ENCODE measurements around the gene BTN1A1. TPM values are rescaled to one million over a fixed set of nuclear protein-coding genes. Genes with fewer than 3 reads are reported as not detected.
A peak's percentile ranks its signal among the peaks of the same experiment; 100 is the strongest.

Gene BTN1A1
- total RNA-seq, 1 experiment from 2014 or later: 0.15 TPM

DNA sequence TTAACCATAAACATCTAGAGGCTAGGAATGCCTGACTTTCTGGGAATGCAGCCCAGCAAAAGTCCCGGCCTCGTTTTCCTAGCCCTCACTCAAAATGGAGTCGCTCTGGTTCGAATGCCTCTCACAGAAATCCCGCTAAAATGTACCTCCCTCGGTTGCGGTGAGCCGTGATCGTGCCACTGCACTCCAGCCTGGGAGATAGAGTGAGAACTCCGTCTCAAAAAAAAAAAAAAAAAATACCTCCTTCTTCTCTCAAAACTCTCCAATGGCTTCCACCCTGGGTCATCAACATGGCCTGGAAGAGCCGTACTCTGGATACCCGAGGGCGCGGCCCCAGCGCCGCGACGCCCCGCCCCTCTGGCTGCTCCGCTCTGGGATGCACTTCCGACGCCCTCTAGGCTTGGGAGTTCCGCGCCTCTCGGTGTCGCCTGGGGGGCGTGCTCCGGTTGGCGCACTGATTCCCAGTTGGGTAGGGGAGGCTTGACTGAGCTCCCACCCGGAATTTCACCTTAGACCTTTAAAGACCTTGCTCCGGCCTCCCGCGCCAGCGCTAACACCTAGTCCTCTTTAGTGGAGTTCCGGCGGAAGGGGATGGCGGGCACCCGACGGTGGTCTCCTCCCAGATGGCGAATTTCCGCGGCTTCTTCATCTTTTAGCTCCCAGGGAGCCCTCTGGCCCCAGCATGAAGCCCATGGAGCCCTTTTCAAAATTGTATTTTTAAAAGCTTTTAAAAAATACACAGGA, 50.3 kb downstream of the BTN1A1 start:
- Mint-ChIP-seq H3K27me3 (ENCODE audit: low read depth) (no peaks in the 10 kb centered on the region), H3K4me3 (no peak overlapping the region; the same call in 1 of the 2 replicates), H3K36me3 (peaks cover 16% of the 10 kb centered on the region), H3K4me1 (peaks cover 17% of the 10 kb centered on the region), H3K27ac (peak overlapping the region; percentile 98), H3K9me3 (no peaks in the 10 kb centered on the region)
- peak; percentile 81 for ATAC-seq
- TF ChIP-seq TEAD1 (CRISPR knock-in tag; IDR thresholded peaks at IDR 0.05) (no peak), IRF2 (CRISPR knock-in tag; IDR thresholded peaks at IDR 0.05; ENCODE audit: borderline replicate concordance, low read depth) (no peak), ZNF532 (CRISPR knock-in tag; IDR thresholded peaks at IDR 0.05; ENCODE audit: borderline replicate concordance) (peak; percentile 87; the same call in 1 of the 2 replicates), ZSCAN18 (CRISPR knock-in tag; IDR thresholded peaks at IDR 0.05) (peak; percentile 97), SP1 (CRISPR knock-in tag; conservative IDR thresholded peaks at IDR 0.05) (peak; percentile 52), OVOL2 (CRISPR knock-in tag; IDR thresholded peaks at IDR 0.05; ENCODE audit: borderline replicate concordance) (no peak), ZNF423 (CRISPR knock-in tag; IDR thresholded peaks at IDR 0.05) (peak; percentile 55; the same call in 1 of the 2 replicates), FOXK1 (CRISPR knock-in tag; IDR thresholded peaks at IDR 0.05) (0 out of 2 replicates have a peak, but pooled peaks have one; percentile 11), NFATC4 (CRISPR knock-in tag; IDR thresholded peaks at IDR 0.05) (0 out of 2 replicates have a peak, but pooled peaks have one; percentile 39), NFE2L1 (CRISPR knock-in tag; IDR thresholded peaks at IDR 0.05) (0 out of 2 replicates have a peak, but pooled peaks have one; percentile 17), CDX4 (CRISPR knock-in tag; IDR thresholded peaks at IDR 0.05; ENCODE audit: borderline replicate concordance) (no peak), ZBTB21 (CRISPR knock-in tag; IDR thresholded peaks at IDR 0.05; ENCODE audit: borderline replicate concordance) (no peak), ERG (CRISPR knock-in tag; IDR thresholded peaks at IDR 0.05) (0 out of 2 replicates have a peak, but pooled peaks have one; percentile 72), ZNF671 (CRISPR knock-in tag; IDR thresholded peaks at IDR 0.05) (peak; percentile 61; the same call in 1 of the 2 replicates), E2F5 (CRISPR knock-in tag; IDR thresholded peaks at IDR 0.05) (0 out of 2 replicates have a peak, but pooled peaks have one; percentile 57), GABPB1 (CRISPR knock-in tag; IDR thresholded peaks at IDR 0.05) (0 out of 2 replicates have a peak, but pooled peaks have one; percentile 11), AR (CRISPR knock-in tag; IDR thresholded peaks at IDR 0.05) (peak; percentile 48; the same call in 1 of the 2 replicates)
- TF ChIP-seq, protein P1, sequence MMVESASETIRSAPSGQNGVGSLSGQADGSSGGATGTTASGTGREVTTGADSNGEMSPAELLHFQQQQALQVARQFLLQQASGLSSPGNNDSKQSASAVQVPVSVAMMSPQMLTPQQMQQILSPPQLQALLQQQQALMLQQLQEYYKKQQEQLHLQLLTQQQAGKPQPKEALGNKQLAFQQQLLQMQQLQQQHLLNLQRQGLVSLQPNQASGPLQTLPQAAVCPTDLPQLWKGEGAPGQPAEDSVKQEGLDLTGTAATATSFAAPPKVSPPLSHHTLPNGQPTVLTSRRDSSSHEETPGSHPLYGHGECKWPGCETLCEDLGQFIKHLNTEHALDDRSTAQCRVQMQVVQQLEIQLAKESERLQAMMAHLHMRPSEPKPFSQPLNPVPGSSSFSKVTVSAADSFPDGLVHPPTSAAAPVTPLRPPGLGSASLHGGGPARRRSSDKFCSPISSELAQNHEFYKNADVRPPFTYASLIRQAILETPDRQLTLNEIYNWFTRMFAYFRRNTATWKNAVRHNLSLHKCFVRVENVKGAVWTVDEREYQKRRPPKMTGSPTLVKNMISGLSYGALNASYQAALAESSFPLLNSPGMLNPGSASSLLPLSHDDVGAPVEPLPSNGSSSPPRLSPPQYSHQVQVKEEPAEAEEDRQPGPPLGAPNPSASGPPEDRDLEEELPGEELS (CRISPR knock-in tag; IDR thresholded peaks at IDR 0.05): 0 out of 2 replicates have a peak, but pooled peaks have one; percentile 42
- TF ChIP-seq, protein P2, sequence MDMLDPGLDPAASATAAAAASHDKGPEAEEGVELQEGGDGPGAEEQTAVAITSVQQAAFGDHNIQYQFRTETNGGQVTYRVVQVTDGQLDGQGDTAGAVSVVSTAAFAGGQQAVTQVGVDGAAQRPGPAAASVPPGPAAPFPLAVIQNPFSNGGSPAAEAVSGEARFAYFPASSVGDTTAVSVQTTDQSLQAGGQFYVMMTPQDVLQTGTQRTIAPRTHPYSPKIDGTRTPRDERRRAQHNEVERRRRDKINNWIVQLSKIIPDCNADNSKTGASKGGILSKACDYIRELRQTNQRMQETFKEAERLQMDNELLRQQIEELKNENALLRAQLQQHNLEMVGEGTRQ (CRISPR knock-in tag; IDR thresholded peaks at IDR 0.05): no peak
- TF ChIP-seq, protein P3, sequence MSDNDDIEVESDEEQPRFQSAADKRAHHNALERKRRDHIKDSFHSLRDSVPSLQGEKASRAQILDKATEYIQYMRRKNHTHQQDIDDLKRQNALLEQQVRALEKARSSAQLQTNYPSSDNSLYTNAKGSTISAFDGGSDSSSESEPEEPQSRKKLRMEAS (CRISPR knock-in tag; IDR thresholded peaks at IDR 0.05): peak; percentile 63; the same call in 1 of the 2 replicates
- ChIA-PET POLR2A (interaction anchor here (0.6 to 1.5 kb wide), 8 partner anchors 12 to 1258 kb away, joined by 3 to 11 read pairs (median 4); partner anchors contain the start of gene HMGN4), CTCF (interaction anchor here (0.8 to 2.1 kb wide), 7 partner anchors 12 to 219 kb away, joined by 3 to 13 read pairs (median 7); partner anchors contain the start of gene HMGN4)
- DNase-seq (ENCODE audit: low spot score): peak; percentile 90

All from WTC11 (cell line).